Liver (tissue), 9 donors: Measurements from ENCODE around the gene NXPH4. TPM values are rescaled to one million over a fixed set of nuclear protein-coding genes. Genes with fewer than 3 reads are reported as not detected.

Source experiments
- DNase-seq: peaks from one replicate; pipeline ENCODE4 v3.0.0-alpha.2; 2017; ENCODE audit warnings: low spot score
- H3K27ac ChIP-seq, 2 donors: one replicate each; pipeline ENCODE4 v1.7.0; 2013; ENCODE audit warnings: inconsistent platforms in 2 of 2, low read length in 2 of 2, control low read depth in 1 of 2, low read depth in 1 of 2, mild to moderate bottlenecking in 1 of 2
- H3K27me3 ChIP-seq, 4 donors: one replicate each; pipeline versions ENCODE4 v1.6.1 to v1.7.0; 2013; ENCODE audit warnings: low read length in 3 of 4, inconsistent platforms in 1 of 4, mild to moderate bottlenecking in 1 of 4, moderate library complexity in 1 of 4; ENCODE audit not compliant: control insufficient read depth in 4 of 4, insufficient read depth in 4 of 4
- H3K36me3 ChIP-seq, 4 donors: one replicate each; pipeline versions ENCODE4 v1.6.1 to v1.7.0; 2013; ENCODE audit warnings: low read length in 3 of 4, mild to moderate bottlenecking in 3 of 4, low read depth in 1 of 4, moderate library complexity in 1 of 4; ENCODE audit not compliant: control insufficient read depth in 4 of 4, insufficient read depth in 3 of 4
- H3K4me1 ChIP-seq, 4 donors: one replicate each; pipeline versions ENCODE4 v1.6.1 to v1.7.0; 2013; ENCODE audit warnings: low read length in 3 of 4, mild to moderate bottlenecking in 3 of 4, moderate library complexity in 1 of 4; ENCODE audit not compliant: control insufficient read depth in 4 of 4, insufficient read depth in 4 of 4
- H3K4me3 ChIP-seq, 3 donors: one replicate each; pipeline versions ENCODE4 v1.6.1 to v1.7.0; 2013; ENCODE audit warnings: low read length in 3 of 3, control low read depth in 1 of 3, low read depth in 1 of 3, mild to moderate bottlenecking in 1 of 3
- H3K9ac ChIP-seq, 2 donors: one replicate each; pipeline ENCODE4 v1.7.0; 2013; ENCODE audit warnings: low read length in 2 of 2, mild to moderate bottlenecking in 2 of 2, moderate library complexity in 2 of 2, control low read depth in 1 of 2, low read depth in 1 of 2
- H3K9me3 ChIP-seq, 4 donors: one replicate each; pipeline versions ENCODE4 v1.6.1 to v1.7.0; 2013; ENCODE audit warnings: low read length in 3 of 4; ENCODE audit not compliant: control insufficient read depth in 4 of 4
- EGR1 ChIP-seq, 2 donors: IDR thresholded peaks; 2 replicates each; pipeline ENCODE4 v1.6.1; 2016 to 2018; ENCODE audit warnings: antibody characterized with exemption in 2 of 2, low read depth in 2 of 2
- FOXA1 ChIP-seq: IDR thresholded peaks from 2 replicates; pipeline ENCODE4 v1.6.1; 2016; ENCODE audit warnings: antibody characterized with exemption
- FOXA2 ChIP-seq: IDR thresholded peaks from 2 replicates; pipeline ENCODE4 v1.6.1; 2016; ENCODE audit warnings: antibody characterized with exemption
- GABPA ChIP-seq, 2 donors: IDR thresholded peaks in 1 of 2; conservative IDR thresholded peaks in 1 of 2; 2 replicates each; pipeline ENCODE4 v1.6.1; 2016; ENCODE audit warnings: antibody characterized with exemption in 2 of 2, mild to moderate bottlenecking in 1 of 2, moderate library complexity in 1 of 2
- HNF4A ChIP-seq, 2 donors: conservative IDR thresholded peaks; 2 replicates each; pipeline ENCODE4 v1.6.1; 2016; ENCODE audit warnings: antibody characterized with exemption in 2 of 2, mild to moderate bottlenecking in 2 of 2
- HNF4G ChIP-seq: IDR thresholded peaks from 2 replicates; pipeline ENCODE4 v1.6.1; 2016; ENCODE audit warnings: antibody characterized with exemption
- JUND ChIP-seq, 2 donors: IDR thresholded peaks; 2 replicates each; pipeline ENCODE4 v1.6.1; 2016; ENCODE audit warnings: antibody characterized with exemption in 2 of 2
- NR2F2 ChIP-seq: IDR thresholded peaks from 2 replicates; pipeline ENCODE4 v1.6.1; 2016; ENCODE audit warnings: antibody characterized with exemption
- RAD21 ChIP-seq, 2 donors: IDR thresholded peaks; 2 replicates each; pipeline ENCODE4 v1.6.1; 2016; ENCODE audit warnings: antibody characterized with exemption in 2 of 2, mild to moderate bottlenecking in 2 of 2
- RXRA ChIP-seq, 2 donors: IDR thresholded peaks; 2 replicates each; pipeline ENCODE4 v1.6.1; 2017 to 2018; ENCODE audit warnings: antibody characterized with exemption in 2 of 2, mild to moderate bottlenecking in 1 of 2
- SP1 ChIP-seq: IDR thresholded peaks from 2 replicates; pipeline ENCODE4 v1.6.1; 2018; ENCODE audit warnings: antibody characterized with exemption, mild to moderate bottlenecking
- TAF1 ChIP-seq: conservative IDR thresholded peaks from 2 replicates; pipeline ENCODE4 v1.6.1; 2016; ENCODE audit warnings: antibody characterized with exemption, mild to moderate bottlenecking
- YY1 ChIP-seq: IDR thresholded peaks from 2 replicates; pipeline ENCODE4 v1.6.1; 2016; ENCODE audit warnings: antibody characterized with exemption, mild to moderate bottlenecking
- WGBS: extraction: QIAGEN DNeasy Blood & Tissue Kit; methylation state at CpG from one replicate; pipeline ENCODE4 v1.1.7; 2013; 5-methylcytosine and 5-hydroxymethylcytosine counted together
- polyA plus RNA-seq, 2 donors: library from polyadenylated mRNA; stranded (reverse) in 1 of 2; unstranded in 1 of 2; fragments of 200-250 nt in 1 of 2; fragments of >200 nt in 1 of 2; fragmentation: Nextera tagmentation in 1 of 2; extraction: Ambion mirVana in 1 of 2; gene quantifications; one replicate each; pipeline versions ENCODE4 v1.2.1 to v1.2.3, GENCODE V29; 2013 to 2015
- total RNA-seq, 2 donors: library from RNA; depleted of rRNA; stranded (reverse); fragments of >200 nt; gene quantifications; one replicate each; pipeline ENCODE4 v1.2.3, GENCODE V29; 2014
- TF ChIP-seq, protein P1 (sequence below): IDR thresholded peaks from 2 replicates; pipeline ENCODE4 v1.6.1; 2016; ENCODE audit warnings: antibody characterized with exemption
- TF ChIP-seq, protein P2 (sequence below): IDR thresholded peaks from 2 replicates; pipeline ENCODE4 v1.6.1; 2016; ENCODE audit warnings: antibody characterized with exemption
- TF ChIP-seq, protein P3 (sequence below): fragments of 150-350 bp; IDR thresholded peaks from 2 replicates; pipeline ENCODE4 v1.5.1; 2017; ENCODE audit warnings: improper control_type of control experiment, low read depth, low read length; ENCODE audit not compliant: missing input control
- TF ChIP-seq, protein P4 (sequence below): IDR thresholded peaks from 2 replicates; pipeline ENCODE4 v1.6.1; 2016; ENCODE audit warnings: antibody characterized with exemption, mild to moderate bottlenecking
- TF ChIP-seq, protein P5 (sequence below): IDR thresholded peaks from 2 replicates; pipeline ENCODE4 v1.6.1; 2016; ENCODE audit warnings: antibody characterized with exemption
- donor health status: healthy.
- donor health status: healthy.
- donor health status: healthy.
- donor health status: healthy.
- donor health status: healthy.

NXPH4 gene
- total RNA-seq, result not detected
- under 1 TPM in 1 of 2 donors, not detected in 1; 0.15 TPM for polyA plus RNA-seq

DNA sequence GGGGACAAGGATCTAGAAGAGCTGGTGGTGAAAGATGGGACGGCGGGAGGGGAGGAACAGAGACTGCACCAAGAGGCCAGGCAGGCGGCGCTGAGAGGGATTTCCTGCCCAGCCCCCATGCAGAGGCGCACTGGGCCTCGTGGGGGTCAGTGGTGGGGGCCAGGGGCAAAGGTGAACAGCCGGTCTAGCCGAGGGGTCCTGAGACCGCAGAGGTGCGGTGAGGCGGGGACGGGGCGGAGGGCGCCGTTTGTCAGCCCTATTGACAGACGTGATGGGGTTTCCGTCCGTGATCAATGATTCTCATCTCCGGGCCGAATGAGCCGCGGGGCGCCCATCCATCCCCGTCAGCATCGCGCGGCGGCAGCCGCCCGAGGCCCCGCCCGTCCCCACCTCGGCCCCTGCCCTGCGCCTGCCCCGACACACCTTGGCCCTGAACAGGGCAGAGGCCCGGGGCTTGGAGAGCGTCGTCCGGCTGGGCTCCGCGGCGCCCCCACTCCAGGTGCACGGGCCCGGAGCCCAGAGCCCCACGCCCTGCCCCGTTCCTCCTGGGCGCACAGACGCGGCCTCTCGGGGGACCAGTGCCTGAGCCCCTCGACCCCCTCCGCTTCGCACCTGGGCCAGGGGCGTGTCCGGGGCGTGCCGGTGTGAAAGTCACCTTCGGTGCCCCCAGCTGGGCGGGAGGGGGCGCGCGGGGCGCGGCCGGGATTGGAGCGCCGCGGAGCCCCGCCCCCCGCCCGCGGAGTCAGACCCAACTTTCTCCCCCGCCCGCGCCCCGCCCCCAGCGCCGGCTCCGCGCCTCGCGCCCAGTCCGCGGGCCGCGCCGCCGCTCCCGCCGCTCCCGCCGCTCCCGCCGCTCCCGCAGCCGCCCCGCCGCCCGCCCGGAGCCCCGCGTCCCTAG is at the start of gene NXPH4:
Gene NXPH4, plus strand, starts transcription at position 781 of the 898 bp plus-strand sequence. CDS start 176 bp downstream, outside the sequence.
- DNase-seq, result no peak
- no peak within 1 kb of the TSS for H3K9ac ChIP-seq
- no peak for TF ChIP-seq RAD21 (IDR thresholded peaks at IDR 0.05)
- TF ChIP-seq, protein P1, sequence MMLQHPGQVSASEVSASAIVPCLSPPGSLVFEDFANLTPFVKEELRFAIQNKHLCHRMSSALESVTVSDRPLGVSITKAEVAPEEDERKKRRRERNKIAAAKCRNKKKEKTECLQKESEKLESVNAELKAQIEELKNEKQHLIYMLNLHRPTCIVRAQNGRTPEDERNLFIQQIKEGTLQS, result no peak
- no peak for TF ChIP-seq EGR1 (IDR thresholded peaks at IDR 0.05; ENCODE audit: low read depth in 2 of 2)
- no peak for TF ChIP-seq SP1
- TF ChIP-seq JUND (IDR thresholded peaks at IDR 0.05), result no peak
- no peak for TF ChIP-seq TAF1
- TF ChIP-seq NR2F2, result no peak
- no peak for TF ChIP-seq HNF4G
- TF ChIP-seq, protein P2, sequence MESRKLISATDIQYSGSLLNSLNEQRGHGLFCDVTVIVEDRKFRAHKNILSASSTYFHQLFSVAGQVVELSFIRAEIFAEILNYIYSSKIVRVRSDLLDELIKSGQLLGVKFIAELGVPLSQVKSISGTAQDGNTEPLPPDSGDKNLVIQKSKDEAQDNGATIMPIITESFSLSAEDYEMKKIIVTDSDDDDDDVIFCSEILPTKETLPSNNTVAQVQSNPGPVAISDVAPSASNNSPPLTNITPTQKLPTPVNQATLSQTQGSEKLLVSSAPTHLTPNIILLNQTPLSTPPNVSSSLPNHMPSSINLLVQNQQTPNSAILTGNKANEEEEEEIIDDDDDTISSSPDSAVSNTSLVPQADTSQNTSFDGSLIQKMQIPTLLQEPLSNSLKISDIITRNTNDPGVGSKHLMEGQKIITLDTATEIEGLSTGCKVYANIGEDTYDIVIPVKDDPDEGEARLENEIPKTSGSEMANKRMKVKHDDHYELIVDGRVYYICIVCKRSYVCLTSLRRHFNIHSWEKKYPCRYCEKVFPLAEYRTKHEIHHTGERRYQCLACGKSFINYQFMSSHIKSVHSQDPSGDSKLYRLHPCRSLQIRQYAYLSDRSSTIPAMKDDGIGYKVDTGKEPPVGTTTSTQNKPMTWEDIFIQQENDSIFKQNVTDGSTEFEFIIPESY, result no peak
- no peak for TF ChIP-seq FOXA2
- H3K9me3 ChIP-seq, result no peaks in the 10 kb centered on the region
- peaks cover 4 to 23% (median 10%) of the 10 kb centered on the region in 4 donors for H3K4me1 ChIP-seq
- peaks cover 0 to 14% (median 10%) of the 10 kb centered on the region in 4 donors for H3K27me3 ChIP-seq
- 2% methylated on average over 102 of the region's 102 CpGs for WGBS
- H3K4me3 ChIP-seq, result peak within 1 kb of the TSS in 1 of 3 donors; percentile 36
- H3K36me3 ChIP-seq, result peaks cover 0 to 16% (median 2%) of the 10 kb centered on the region in 4 donors
- no peak within 1 kb of the TSS for H3K27ac ChIP-seq

DNA sequence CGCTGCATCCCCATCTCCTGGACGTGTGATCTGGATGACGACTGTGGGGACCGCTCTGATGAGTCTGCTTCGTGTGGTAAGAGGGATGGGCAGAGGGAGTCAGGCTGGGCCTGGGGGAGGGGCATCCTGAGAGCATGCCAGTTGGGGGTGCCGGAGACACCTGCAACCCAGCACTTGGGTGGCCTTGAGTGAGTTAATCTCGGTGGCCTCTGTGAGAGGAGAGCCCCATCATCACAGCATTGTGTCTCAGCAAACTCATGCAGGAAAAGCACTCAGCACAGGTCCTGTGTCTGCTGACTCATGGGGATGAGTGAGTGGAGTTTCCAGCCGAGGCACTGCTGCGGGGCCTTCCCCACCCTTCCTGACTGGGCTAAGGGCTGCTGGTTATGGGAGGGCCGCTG is 49.6 kb upstream of the NXPH4 start:
- no peak overlapping the region for H3K4me3 ChIP-seq
- H3K9me3 ChIP-seq, result no peaks in the 10 kb centered on the region
- H3K27me3 ChIP-seq, result no peaks in the 10 kb centered on the region
- H3K27ac ChIP-seq, result no peak overlapping the region
- no peak for DNase-seq
- H3K36me3 ChIP-seq, result peaks cover 36 to 87% (median 65%) of the 10 kb centered on the region in 4 donors
- H3K9ac ChIP-seq, result no peak overlapping the region
- 74% methylated on average over 10 of the region's 10 CpGs for WGBS
- no peaks in the 10 kb centered on the region for H3K4me1 ChIP-seq
- TF ChIP-seq NR2F2 (no peak), TAF1 (no peak), GABPA (IDR thresholded peaks at IDR 0.05 in 1 of 2, conservative IDR thresholded peaks at IDR 0.05 in 1 of 2) (no peak), YY1 (no peak), RXRA (IDR thresholded peaks at IDR 0.05) (no peak), HNF4A (conservative IDR thresholded peaks at IDR 0.05) (no peak), SP1 (no peak), FOXA1 (no peak), FOXA2 (no peak), HNF4G (no peak), EGR1 (IDR thresholded peaks at IDR 0.05; ENCODE audit: low read depth in 2 of 2) (no peak), JUND (IDR thresholded peaks at IDR 0.05) (no peak), RAD21 (IDR thresholded peaks at IDR 0.05) (no peak)
- TF ChIP-seq, protein P3, sequence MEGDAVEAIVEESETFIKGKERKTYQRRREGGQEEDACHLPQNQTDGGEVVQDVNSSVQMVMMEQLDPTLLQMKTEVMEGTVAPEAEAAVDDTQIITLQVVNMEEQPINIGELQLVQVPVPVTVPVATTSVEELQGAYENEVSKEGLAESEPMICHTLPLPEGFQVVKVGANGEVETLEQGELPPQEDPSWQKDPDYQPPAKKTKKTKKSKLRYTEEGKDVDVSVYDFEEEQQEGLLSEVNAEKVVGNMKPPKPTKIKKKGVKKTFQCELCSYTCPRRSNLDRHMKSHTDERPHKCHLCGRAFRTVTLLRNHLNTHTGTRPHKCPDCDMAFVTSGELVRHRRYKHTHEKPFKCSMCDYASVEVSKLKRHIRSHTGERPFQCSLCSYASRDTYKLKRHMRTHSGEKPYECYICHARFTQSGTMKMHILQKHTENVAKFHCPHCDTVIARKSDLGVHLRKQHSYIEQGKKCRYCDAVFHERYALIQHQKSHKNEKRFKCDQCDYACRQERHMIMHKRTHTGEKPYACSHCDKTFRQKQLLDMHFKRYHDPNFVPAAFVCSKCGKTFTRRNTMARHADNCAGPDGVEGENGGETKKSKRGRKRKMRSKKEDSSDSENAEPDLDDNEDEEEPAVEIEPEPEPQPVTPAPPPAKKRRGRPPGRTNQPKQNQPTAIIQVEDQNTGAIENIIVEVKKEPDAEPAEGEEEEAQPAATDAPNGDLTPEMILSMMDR, result no peak
- TF ChIP-seq, protein P1, result no peak
- TF ChIP-seq, protein P4, sequence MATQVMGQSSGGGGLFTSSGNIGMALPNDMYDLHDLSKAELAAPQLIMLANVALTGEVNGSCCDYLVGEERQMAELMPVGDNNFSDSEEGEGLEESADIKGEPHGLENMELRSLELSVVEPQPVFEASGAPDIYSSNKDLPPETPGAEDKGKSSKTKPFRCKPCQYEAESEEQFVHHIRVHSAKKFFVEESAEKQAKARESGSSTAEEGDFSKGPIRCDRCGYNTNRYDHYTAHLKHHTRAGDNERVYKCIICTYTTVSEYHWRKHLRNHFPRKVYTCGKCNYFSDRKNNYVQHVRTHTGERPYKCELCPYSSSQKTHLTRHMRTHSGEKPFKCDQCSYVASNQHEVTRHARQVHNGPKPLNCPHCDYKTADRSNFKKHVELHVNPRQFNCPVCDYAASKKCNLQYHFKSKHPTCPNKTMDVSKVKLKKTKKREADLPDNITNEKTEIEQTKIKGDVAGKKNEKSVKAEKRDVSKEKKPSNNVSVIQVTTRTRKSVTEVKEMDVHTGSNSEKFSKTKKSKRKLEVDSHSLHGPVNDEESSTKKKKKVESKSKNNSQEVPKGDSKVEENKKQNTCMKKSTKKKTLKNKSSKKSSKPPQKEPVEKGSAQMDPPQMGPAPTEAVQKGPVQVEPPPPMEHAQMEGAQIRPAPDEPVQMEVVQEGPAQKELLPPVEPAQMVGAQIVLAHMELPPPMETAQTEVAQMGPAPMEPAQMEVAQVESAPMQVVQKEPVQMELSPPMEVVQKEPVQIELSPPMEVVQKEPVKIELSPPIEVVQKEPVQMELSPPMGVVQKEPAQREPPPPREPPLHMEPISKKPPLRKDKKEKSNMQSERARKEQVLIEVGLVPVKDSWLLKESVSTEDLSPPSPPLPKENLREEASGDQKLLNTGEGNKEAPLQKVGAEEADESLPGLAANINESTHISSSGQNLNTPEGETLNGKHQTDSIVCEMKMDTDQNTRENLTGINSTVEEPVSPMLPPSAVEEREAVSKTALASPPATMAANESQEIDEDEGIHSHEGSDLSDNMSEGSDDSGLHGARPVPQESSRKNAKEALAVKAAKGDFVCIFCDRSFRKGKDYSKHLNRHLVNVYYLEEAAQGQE, result no peak
- TF ChIP-seq, protein P2, result no peak
- TF ChIP-seq, protein P5, sequence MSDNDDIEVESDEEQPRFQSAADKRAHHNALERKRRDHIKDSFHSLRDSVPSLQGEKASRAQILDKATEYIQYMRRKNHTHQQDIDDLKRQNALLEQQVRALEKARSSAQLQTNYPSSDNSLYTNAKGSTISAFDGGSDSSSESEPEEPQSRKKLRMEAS, result no peak
